Measurements from ENCODE around the gene ERCC8. TPM values are rescaled to one million over a fixed set of nuclear protein-coding genes. Genes with fewer than 3 reads are reported as not detected.
A peak's percentile ranks its signal among the peaks of the same experiment; 100 is the strongest.

Gene ERCC8
- total and polyA plus RNA-seq, 9 of the 15 experiments (the other 6 are each of a cell fraction or from before 2014, with no cell fraction given) = 10.1 to 41.8 (median 24.4) TPM

GRCh38 chr5:60961685-60962084, 16.8 kb upstream of the ERCC8 start (continued):
- TF ChIP-seq ATF3 (IDR thresholded peaks at IDR 0.05) (peak; percentile 95), ATF3 (CRISPR knock-in tag; conservative IDR thresholded peaks at IDR 0.05) (no peak), SMARCA4 (IDR thresholded peaks at IDR 0.05) (peak; percentile 44; the same call in 1 of the 2 replicates), MAFK (IDR thresholded peaks at IDR 0.05; ENCODE audit: low read length) (peak; percentile 15; the same call in 1 of the 2 replicates), PHF20 (IDR thresholded peaks at IDR 0.05; ENCODE audit: partially characterized antibody) (no peak), PHF21A (IDR thresholded peaks at IDR 0.05; ENCODE audit: borderline replicate concordance, low read depth) (no peak), YBX1 (IDR thresholded peaks at IDR 0.05) (no peak), MAFF (IDR thresholded peaks at IDR 0.05; ENCODE audit: low read length) (no peak), E4F1 (CRISPR knock-in tag; IDR thresholded peaks at IDR 0.05; ENCODE audit: borderline replicate concordance) (no peak), MYBL2 (IDR thresholded peaks at IDR 0.05; ENCODE audit: low read depth) (no peak), MYBL2 (CRISPR knock-in tag; IDR thresholded peaks at IDR 0.05; ENCODE audit: borderline replicate concordance) (no peak), MEIS2 (IDR thresholded peaks at IDR 0.05; ENCODE audit: partially characterized antibody) (no peak), JUN (IDR thresholded peaks at IDR 0.05; ENCODE audit: borderline replicate concordance, low read depth, low read length) (0 out of 2 replicates have a peak, but pooled peaks have one; percentile 25), JUN (CRISPR knock-in tag; IDR thresholded peaks at IDR 0.05; ENCODE audit: borderline replicate concordance) (no peak), TRIM28 (IDR thresholded peaks at IDR 0.05) (no peak), DPF2 (IDR thresholded peaks at IDR 0.05) (peak; percentile 31; the same call in 1 of the 2 replicates), CREM (IDR thresholded peaks at IDR 0.05; ENCODE audit: low read depth) (no peak), HOXB6 (CRISPR knock-in tag; IDR thresholded peaks at IDR 0.05; ENCODE audit: borderline replicate concordance) (no peak), MAZ (CRISPR knock-in tag; conservative IDR thresholded peaks at IDR 0.05 in 1 of 2, IDR thresholded peaks at IDR 0.05 in 1 of 2) (no peak), TARDBP (IDR thresholded peaks at IDR 0.05) (no peak), ARID1B (IDR thresholded peaks at IDR 0.05) (0 out of 2 replicates have a peak, but pooled peaks have one; percentile 27), CREB1 (IDR thresholded peaks at IDR 0.05) (no peak), CREB1 (CRISPR knock-in tag; IDR thresholded peaks at IDR 0.05) (no peak)

Measured in K562 (cell line).